GM12801 (cell line): ENCODE data around the gene MLLT3.

Experiments
- TF ChIP-seq, protein P1 (sequence below): IDR thresholded peaks from one replicate; pipeline ENCODE4 v1.5.1; 2011; ENCODE audit warnings: control low read depth; ENCODE audit not compliant: insufficient read length; ENCODE audit errors: extremely low read depth

Gene MLLT3

DNA sequence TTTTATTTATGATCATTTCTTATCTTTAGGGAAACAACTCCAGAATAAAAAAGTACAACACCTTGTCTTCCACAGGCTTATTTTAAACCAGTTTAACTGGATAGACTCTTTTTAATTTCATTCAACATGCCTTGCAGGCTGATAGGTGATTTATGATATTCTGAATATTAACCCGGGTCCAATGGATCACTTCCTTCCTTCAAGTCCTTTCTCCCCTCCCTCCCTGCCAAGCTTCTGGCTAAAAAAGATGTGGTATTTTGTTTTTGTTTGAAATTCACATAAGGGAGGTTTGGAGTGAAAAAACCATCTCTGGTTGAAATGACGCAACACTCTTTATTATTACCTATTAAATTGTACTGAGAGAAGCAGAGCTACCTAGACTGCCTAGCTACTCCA lies 265.3 kb downstream of the MLLT3 start:
- TF ChIP-seq, protein P1, sequence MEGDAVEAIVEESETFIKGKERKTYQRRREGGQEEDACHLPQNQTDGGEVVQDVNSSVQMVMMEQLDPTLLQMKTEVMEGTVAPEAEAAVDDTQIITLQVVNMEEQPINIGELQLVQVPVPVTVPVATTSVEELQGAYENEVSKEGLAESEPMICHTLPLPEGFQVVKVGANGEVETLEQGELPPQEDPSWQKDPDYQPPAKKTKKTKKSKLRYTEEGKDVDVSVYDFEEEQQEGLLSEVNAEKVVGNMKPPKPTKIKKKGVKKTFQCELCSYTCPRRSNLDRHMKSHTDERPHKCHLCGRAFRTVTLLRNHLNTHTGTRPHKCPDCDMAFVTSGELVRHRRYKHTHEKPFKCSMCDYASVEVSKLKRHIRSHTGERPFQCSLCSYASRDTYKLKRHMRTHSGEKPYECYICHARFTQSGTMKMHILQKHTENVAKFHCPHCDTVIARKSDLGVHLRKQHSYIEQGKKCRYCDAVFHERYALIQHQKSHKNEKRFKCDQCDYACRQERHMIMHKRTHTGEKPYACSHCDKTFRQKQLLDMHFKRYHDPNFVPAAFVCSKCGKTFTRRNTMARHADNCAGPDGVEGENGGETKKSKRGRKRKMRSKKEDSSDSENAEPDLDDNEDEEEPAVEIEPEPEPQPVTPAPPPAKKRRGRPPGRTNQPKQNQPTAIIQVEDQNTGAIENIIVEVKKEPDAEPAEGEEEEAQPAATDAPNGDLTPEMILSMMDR = no peak

DNA sequence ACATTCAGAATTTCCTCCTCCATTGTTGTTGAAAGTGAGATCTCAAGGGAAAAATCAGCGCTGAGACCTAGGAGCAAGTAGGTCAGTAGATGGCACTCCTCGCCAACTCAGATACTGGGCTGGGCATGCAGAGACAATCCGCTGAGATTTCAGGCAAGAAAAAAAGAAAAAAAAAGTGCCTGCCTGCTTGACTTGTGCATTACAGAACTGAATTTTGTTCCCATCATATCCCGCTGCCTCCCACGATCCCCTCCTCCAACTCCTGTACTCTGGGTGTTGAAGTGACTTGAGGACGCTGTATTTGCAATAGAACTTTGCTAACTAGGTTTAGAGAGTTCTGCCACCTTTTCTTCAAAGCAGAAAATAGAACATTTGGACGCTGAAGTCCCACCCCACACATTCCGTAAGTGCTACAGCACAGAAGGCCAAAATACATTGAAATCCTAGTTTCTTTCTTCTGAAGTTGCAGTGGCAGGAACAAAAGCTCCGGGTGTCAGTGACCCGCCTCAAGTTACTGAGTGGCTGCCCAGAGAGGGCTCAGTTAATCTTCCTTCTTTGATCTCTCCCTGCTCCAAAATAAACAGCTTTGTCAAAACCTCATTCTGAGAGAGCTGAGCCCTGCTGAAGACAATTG lies 265.8 kb downstream of the MLLT3 start:
- TF ChIP-seq, protein P1 = no peak

DNA sequence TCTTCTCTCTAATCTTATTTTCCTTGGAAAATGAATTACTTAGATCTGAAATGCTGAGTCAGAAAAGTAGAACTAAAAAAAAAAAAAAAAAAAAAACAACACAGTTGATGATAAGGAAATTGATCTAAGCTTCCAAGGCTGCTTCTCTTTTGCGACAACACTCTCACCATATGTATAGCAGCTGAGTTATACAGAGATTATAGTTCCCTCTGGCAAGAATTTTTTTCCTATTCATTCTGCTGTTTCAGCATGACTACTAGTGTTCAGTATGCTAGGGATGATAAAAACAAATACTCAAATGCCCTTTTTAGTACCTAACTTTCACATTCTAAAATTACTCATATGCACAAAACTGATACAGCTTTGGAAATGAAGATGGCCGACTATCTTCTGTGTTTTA lies 267.3 kb downstream of the MLLT3 start:
- TF ChIP-seq, protein P1 = no peak

DNA sequence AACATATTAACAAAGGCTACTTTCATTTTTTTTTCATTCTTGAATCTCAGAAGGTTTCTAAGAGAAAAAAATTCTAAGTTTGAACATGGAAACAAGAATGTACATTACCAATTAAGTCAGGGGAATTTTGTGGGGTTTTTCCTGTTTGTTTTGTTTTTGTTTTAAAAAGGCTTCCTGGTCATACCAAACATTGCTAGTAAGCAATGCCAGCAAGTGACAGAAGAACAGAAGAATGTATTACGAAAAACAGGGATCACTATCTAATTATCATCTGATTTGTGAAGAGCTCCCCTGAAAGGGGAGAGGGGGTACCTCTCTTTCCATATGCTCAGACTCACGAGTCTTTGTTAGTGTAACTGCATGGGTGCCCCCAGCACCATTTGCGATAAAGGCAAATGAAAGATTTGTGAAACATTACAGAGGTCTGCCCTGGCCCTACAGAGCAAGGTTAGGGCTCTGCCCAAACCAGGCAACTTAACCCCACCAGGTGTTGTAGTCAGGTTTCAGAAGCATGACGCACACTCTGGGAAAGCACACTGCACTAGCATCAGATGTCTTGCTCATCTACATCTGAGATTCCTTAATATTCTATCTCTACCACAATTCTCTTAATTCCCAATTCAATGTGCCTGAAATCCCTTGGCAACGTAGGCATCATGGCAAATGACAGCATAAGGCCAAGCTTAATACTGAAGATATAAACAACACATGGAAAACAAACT lies 268.2 kb downstream of the MLLT3 start:
- TF ChIP-seq, protein P1 = no peak

DNA sequence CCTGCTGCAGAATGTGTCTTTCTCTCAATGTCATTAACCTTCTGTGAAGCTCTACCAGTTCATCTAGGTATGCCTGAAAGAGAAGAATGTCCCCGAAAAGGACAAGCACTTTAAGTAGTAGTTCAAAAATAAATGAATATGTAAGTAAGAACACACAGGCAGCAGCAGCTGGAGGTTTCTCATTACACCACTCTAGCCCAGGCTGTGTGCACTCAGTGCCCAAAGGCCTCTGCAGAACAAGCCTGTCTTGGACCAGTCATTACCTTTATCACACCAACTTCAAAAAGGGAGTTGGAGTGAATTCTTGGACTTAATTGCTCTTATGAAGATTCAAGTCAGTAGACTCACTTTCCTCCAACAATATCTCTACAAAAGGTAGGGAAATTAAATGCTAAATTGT lies 268.8 kb downstream of the MLLT3 start:
- TF ChIP-seq, protein P1 = no peak

DNA sequence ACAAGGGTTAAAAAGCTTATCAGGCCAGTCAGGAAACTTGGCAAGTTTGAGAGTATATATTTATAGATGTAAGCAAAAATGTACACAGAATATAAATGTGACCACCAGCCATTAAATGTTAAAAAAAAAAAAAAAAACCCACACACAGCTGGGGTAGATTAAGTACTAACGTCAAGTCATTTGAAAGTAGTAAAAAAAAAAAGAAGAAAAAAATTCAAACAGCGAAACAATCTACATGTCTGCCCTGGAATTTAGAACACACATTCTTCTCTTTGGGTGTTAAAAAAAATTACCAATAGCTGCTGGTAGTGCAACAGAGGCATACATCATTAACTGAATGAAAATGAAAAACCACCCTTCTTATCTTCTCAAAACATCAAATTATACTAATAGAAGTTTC lies 269.7 kb downstream of the MLLT3 start:
- TF ChIP-seq, protein P1 = no peak

DNA sequence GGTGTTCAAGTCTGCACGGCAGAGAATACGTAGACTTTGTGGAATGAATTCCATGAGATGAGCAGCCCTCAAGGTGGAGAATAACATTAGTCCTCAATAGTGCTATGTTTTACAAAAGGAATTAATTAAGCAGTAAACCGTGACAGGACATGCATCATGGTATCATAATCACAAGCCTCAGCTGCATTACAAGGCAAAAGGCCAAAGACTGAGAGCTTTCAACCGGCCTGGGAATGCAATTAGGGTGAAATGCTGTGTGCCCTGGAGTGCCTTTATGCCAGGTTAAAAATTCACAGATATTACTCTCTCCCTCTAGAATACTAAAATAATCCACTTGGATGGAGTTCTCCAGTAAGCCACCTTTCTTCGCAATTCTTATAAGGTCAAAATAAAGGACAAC lies 270.6 kb downstream of the MLLT3 start:
- TF ChIP-seq, protein P1 = no peak
